ENCODE results near the gene CNTLN. TPM values are rescaled to one million over a fixed set of nuclear protein-coding genes. Genes with fewer than 3 reads are reported as not detected.
"Not testable (repeated sequence)": the region's sequence is repeated elsewhere in the genome, so short reads cannot be mapped to it uniquely, and the experiment has no call there.

Gene CNTLN
- total RNA-seq, 1 donor from 2014 or later, result 3.1 TPM

DNA sequence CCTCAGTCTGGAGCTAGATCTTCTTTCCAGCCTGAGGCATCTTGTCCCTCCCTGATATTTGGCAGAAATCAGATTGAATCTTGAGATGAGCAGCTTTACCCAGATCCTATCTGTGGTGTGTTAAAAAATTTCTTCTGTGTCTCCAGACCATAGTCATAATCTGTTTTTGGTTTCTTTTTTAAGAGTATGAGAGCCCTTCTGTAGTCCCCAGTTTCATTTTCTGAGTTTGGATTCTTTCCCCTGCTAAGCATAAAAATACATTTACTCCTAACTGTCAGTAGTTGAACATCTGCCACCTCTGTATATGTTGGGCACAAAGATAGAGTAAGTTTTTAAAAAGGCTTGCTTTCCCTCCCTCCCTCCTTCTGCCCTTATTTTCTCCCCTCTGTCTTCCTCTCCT, 137.7 kb downstream of the CNTLN start:
- intact Hi-C loops (cut with DNase I), result no loop called here
- ATAC-seq (ENCODE audit: poor library complexity), result no peak
- no peak for DNase-seq

DNA sequence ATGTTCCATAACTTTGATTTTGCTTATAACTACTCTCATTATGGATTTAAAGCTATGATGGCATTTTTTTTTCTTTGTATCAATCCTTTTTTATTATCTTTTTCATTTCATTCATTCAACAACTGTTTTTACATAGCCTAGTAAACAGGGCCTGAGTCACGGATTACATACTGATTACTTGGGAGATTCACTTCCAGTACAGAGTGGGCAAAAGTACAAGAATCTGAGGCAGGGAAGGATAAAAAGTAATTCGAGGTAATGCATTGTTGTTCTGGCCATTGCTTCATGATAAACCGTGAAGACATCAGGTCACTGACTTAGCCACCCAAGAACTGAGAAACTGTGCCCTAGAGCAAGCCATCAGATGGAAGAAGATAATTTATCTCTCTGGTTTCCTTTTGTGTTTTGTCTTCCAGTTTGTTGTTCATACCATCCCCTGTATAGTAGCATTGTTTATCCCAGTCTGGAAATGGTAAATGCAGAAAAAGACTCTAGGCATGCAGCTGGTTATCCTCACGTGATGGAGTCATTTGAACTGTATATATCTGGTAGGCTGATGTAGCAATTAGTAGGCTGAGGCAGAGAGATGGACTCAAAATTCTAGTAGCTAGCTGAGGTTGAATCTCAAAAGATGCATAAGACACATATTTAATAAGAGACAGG, 145.6 kb downstream of the CNTLN start:
- DNase-seq (no peak), ATAC-seq (ENCODE audit: poor library complexity) (no peak)
- intact Hi-C loops (cut with DNase I), result no loop called here

- ATAC-seq (ENCODE audit: poor library complexity); DNase-seq; intact Hi-C loops (cut with DNase I): not testable (repeated sequence)
Measured at GRCh38 chr9:17290673-17291072, 155.8 kb downstream of the CNTLN start.

DNA sequence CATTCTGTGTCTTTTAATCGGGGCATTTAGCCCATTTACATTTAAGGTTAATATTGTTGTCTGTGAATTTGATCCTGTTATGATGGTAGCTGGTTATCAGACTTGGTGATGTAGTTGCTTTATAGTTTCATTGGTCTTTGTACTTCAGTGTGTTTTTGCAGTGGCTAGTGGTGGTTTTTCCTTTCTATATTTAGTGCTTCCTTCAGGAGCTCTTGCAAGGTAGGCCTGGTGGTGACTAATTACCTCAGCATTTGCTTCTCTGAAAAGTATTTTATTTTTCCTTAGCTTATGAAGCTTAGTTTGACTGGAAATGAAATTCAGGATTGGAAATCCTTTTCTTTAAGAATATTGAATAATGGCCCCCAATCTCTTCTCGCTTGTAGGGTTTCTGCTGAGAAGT, 156.9 kb downstream of the CNTLN start:
- intact Hi-C loops (cut with DNase I), result no loop called here
- ATAC-seq (ENCODE audit: poor library complexity), result no peak
- DNase-seq, result no peak

DNA sequence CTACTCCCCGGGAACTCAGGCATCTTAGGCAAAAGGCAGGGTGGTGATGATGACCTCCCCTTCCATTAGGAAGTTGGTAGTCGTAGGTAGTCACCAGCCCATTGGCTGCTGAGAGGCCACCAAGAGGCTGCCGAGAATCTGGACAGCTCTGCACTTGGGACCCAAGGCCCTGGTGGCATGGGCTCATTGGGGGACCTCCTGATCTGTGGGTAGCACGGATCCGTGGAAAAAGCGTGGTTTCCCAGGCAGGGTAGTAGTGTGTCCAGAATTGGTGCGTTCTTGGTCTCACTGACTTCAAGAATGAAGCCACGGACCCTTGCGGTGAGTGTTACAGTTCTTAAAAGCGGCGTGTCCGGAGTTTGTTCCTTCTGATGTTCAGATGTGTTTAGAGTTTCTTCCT, 158.8 kb downstream of the CNTLN start:
- intact Hi-C loops (cut with DNase I), result no loop called here
- no peak for DNase-seq
- no peak for ATAC-seq (ENCODE audit: poor library complexity)

DNA sequence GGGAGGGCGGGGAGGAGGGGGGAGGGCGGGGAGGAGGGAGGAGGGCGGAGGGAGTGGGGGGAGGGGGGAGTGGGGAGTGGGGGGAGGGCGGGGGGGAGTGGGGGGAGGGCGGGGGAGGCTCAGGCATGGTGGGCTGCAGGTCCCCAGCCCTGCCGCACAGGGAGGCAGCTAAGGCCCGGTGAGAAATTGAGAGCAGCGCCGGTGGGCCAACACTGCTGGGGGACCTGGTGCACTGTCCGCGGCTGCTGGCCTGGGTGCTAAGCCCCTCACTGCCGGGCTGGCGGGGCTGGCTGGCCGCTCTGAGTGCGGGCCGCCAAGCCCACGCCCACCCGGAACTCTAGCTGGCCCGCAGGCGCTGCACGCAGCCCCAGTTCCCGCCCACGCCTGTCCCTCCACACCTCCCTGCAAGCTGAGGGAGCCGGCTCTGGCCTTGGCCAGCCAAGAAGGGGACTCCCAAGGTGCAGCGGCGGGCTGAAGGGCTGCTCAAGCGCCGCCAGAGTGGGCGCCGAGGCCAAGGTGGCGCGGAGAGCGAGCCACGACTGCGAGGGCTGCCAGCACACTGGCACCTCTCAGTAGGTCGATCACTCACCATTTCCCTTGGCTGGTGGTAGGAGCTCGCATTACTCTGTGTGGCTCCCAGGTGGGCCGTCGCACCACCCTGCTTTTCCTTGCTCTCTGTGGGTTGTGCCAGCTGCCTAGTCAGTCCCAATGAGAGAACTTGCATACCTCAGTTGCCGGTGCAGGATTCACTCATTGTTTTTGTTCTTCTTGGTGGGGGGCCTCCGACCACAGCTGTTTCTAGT, 160.2 kb downstream of the CNTLN start:
- ATAC-seq (ENCODE audit: poor library complexity), result no peak
- intact Hi-C loops (cut with DNase I), result no loop called here

DNA sequence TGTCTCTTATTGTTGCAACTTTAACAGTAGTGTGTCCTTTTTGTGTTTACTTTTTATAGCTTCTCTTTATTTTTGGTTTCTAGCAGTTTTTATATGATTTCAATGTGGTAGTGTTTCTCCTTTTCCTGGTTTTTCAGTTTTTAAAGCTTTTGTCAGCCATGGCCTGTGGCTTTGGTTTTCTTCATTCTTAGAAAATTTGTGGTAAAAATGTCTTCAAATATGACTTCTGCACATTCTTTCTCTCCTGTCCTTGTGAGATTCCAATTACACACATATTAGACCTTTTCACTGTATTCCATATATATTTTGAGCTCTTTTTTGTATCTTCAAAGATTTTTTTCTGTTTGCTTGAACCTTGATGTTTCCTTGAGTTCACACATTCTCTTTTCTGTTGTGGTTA, 180.5 kb downstream of the CNTLN start:
- intact Hi-C loops (cut with DNase I), result no loop called here
- ATAC-seq (ENCODE audit: poor library complexity), result no peak
- DNase-seq, result no peak

More for the DNA sequence above, 160.2 kb downstream of the CNTLN start:
- DNase-seq, result no peak

DNA sequence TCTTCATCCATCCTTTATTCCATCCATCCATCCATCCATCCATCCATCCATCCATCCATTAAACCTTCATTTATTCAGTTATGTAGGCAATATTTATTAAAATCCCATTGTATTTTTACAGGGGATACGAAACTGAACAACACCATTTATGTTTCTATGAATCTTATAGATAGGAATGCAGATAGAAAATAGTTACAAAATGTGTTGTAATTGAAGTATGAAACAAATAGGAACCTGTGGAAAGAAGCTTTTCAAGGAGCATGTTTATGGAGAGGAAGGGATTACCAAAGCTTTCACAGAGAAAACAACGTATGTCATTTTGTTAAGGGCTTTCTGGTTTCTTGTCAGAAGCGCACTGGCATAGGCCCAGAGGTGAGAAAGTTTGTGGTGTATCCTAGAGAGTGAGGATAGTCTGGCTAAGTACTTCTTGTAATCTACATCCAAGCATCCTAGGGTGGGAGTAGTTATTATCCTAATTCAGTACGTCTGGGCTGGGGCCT, 184.0 kb downstream of the CNTLN start:
- intact Hi-C loops (cut with DNase I), result no loop called here
- ATAC-seq (ENCODE audit: poor library complexity) (no peak), DNase-seq (no peak)

- DNase-seq (no peak), ATAC-seq (ENCODE audit: poor library complexity) (no peak)
- intact Hi-C loops (cut with DNase I), result no loop called here
Measured at GRCh38 chr9:17319864-17320263, 185.0 kb downstream of the CNTLN start.

DNA sequence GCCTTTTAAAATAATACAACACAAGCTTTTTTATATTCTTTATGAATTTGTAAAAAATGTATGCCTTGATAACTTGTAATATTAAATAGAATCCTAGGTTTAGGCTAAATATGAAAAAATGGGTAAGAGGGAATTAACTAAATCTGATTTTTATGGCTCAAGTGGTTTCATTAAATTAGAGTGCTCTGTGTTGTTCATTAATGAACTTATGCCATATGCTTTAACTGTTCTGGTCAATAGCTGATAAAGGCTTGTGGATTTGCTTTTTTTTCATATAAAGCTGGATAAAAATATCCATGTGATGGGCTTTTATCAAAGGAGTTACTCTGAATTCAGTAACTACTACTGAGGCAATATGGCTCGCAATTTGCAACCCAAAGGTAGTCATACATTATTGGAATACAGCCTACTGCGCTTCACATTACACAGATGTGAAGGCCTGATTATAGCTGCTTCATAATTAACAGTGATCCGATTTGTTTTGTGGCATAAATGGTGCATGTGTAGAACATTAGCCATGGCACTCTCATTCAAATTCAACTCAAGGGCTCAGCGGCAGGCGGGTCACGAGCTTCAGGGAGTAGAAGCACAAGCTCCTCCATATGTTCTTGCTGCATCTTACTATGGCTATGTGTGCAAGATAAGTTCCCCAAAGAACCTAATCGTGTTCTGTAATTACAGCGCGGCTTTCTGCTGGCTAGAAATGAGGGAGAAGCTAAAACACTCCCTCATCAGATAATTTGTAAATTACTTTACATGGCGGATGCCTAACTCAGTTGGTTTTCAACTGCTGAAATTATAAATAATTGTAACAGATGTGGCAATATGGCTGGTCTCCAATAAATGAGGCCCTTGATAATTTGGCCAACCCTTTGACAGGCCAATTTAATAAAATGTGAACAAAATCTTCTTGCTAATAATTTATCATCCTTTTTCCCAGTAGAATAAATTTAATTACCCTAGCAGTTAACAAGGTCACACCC, 188.3 kb downstream of the CNTLN start:
- DNase-seq (no peak), ATAC-seq (ENCODE audit: poor library complexity) (no peak)
- intact Hi-C loops (cut with DNase I), result no loop called here

- intact Hi-C loops (cut with DNase I), result no loop called here
- DNase-seq (no peak), ATAC-seq (ENCODE audit: poor library complexity) (no peak)
Measured at GRCh38 chr9:17328331-17328730, 193.5 kb downstream of the CNTLN start.

DNA sequence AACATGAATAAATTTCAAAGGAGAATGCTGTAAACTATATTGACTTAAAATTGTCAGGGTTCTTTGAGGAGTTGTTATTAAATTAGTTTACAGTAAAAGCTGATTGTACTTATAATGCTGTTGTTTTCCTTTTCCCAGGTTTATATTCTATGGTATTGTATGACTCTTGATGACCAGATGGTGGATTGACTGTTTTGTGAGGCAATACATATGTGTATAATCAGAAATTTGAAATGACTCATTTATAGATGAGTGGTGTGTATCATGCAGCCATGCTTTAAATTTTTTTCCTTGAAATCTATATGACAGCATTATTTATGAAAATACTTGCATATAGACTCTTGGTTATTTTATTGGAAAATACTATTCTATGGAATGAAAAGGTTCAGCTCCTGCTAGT, 195.3 kb downstream of the CNTLN start:
- no peak for ATAC-seq (ENCODE audit: poor library complexity)
- DNase-seq, result no peak
- intact Hi-C loops (cut with DNase I), result no loop called here

- DNase-seq (no peak), ATAC-seq (ENCODE audit: poor library complexity) (no peak)
- intact Hi-C loops (cut with DNase I), result no loop called here
Measured at GRCh38 chr9:17332115-17332514, 197.3 kb downstream of the CNTLN start.

- intact Hi-C loops (cut with DNase I), result no loop called here
- ATAC-seq (ENCODE audit: poor library complexity), result no peak
- no peak for DNase-seq
Measured at GRCh38 chr9:17339156-17339555, 204.3 kb downstream of the CNTLN start.

GRCh38 chr9:17342696-17343095, 207.9 kb downstream of the CNTLN start:
- ATAC-seq (ENCODE audit: poor library complexity), result no peak
- DNase-seq, result no peak
- intact Hi-C loops (cut with DNase I), result no loop called here

DNA sequence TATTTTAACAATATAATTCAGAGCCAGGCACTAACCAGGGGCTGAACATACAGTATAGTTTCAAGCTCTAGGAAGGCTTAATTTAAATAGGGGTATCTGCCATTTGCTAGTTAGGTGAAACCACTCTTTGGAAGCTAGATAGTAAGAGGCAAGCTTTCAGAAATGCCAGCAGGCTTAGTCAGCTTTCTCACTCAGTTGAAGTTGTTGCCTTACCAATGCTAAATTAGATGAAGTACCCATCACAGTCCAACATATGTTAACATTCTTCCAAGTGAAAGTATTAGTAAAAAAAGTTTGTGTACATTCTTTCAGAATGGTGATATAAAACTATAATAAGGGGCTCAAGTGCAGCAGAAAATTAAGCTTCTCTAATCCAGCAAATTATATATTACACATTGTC, 215.0 kb downstream of the CNTLN start:
- no peak for ATAC-seq (ENCODE audit: poor library complexity)
- intact Hi-C loops (cut with DNase I), result no loop called here
- DNase-seq, result no peak

- ATAC-seq (ENCODE audit: poor library complexity); intact Hi-C loops (cut with DNase I); DNase-seq: not testable (repeated sequence)
Measured at GRCh38 chr9:17354006-17354405, 219.2 kb downstream of the CNTLN start.

DNA sequence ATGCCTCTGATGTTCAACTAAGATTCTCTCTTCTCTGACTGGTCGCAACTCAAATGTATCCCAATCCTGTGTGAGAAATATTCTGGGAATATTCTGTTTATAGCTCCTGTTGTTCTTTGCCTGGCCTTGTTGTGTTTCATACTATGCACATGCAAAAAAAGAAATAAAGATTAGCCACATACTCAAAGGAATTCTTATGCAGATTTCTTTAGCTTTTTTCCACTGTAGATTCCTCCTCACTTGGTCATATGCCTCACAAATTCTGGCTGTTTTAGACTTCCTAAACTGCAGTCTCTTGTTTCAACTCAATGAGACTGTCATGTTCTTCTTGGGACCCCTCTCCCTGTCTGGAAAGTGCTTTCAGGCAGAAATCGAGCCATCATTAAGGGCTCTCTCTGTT, 226.5 kb downstream of the CNTLN start:
- intact Hi-C loops (cut with DNase I), result no loop called here
- DNase-seq (no peak), ATAC-seq (ENCODE audit: poor library complexity) (no peak)

- ATAC-seq (ENCODE audit: poor library complexity), result no peak
- DNase-seq, result no peak
- intact Hi-C loops (cut with DNase I), result no loop called here
Measured at GRCh38 chr9:17367035-17367434, 232.2 kb downstream of the CNTLN start.

All from Right ventricle myocardium superior (tissue), 1 donor.